Breast epithelium (tissue), 3 donors: ENCODE measurements around the gene GNAQ.

Experiments used
- CTCF ChIP-seq, 3 donors: fragments of 450-650 bp; IDR thresholded peaks; one replicate each; pipeline ENCODE4 v1.5.1; 2016 to 2017; ENCODE audit warnings: antibody characterized with exemption in 3 of 3, mild to moderate bottlenecking in 3 of 3, moderate library complexity in 3 of 3
- POLR2A ChIP-seq: fragments of 450-650 bp; IDR thresholded peaks from one replicate; pipeline ENCODE4 v1.6.1; 2016; ENCODE audit warnings: antibody characterized with exemption, mild to moderate bottlenecking, moderate library complexity
- POLR2AphosphoS5 ChIP-seq, 3 donors: sonication (generic); formaldehyde crosslinking; IDR thresholded peaks; one replicate each; pipeline ENCODE4 v1.6.1; 2017; ENCODE audit warnings: antibody characterized with exemption in 3 of 3

- TF ChIP-seq CTCF (IDR thresholded peaks at IDR 0.05) (no peak), POLR2A (no peak), POLR2AphosphoS5 (IDR thresholded peaks at IDR 0.05) (no peak)
Measured at GRCh38 chr9:77901771-77902170, 129.8 kb downstream of the GNAQ start.
